ENCODE measurements around the gene RPL36. TPM values are rescaled to one million over a fixed set of nuclear protein-coding genes. Genes with fewer than 3 reads are reported as not detected.

The RPL36 gene
- polyA plus RNA-seq, 1 of the 3 experiments (the other 2 are of a cell fraction), result 1,383 TPM

GRCh38 chr19:5665781-5666513, 24.1 kb upstream of the RPL36 start:
- Histone ChIP-seq H3K79me2 (ENCODE audit: insufficient read depth) (no peaks in the 10 kb centered on the region), H3K9me2 (no peaks in the 10 kb centered on the region), H3K36me3 (replicated peaks in 1 of 2; ENCODE audit: control insufficient read depth in 1 of 2, insufficient read depth in 2 of 2, low read length in 1 of 2) (peaks cover 43 to 75% of the 10 kb centered on the region in 2 experiments), H3K27ac (ENCODE audit: low read depth in 2 of 2, low read length in 1 of 2) (no peak overlapping the region), H3F3A (replicated peaks; ENCODE audit: insufficient read depth) (no peaks in the 10 kb centered on the region), H3K4me3 (ENCODE audit: low read depth in 2 of 2, low read length in 1 of 2) (no peak overlapping the region), H3K4me2 (no peak overlapping the region), H3K9ac (no peak overlapping the region), H2AFZ (ENCODE audit: low read depth) (no peak overlapping the region), H3K4me1 (ENCODE audit: control insufficient read depth in 1 of 2, insufficient read depth in 2 of 2, low read depth in 1 of 2, low read length in 1 of 2) (no peaks in the 10 kb centered on the region), H3K9me3 (no peaks in the 10 kb centered on the region), H4K20me1 (ENCODE audit: insufficient read depth) (no peaks in the 10 kb centered on the region), H3K27me3 (ENCODE audit: insufficient read depth) (no peaks in the 10 kb centered on the region)
- no peak for DNase-seq
- ChIA-PET CTCF (interaction anchor here (0.9 to 1.7 kb wide), 2 partner anchors 11 to 20 kb away, joined by 3 to 4 read pairs; no protein-coding TSS in a partner anchor), POLR2A (no interaction called here)
- WGBS (ENCODE audit: low lambda C conversion rate), result 86% methylated on average over 10 of the region's 10 CpGs
- no peak for TF ChIP-seq IRF3 (IDR thresholded peaks at IDR 0.05; ENCODE audit: low read depth, low read length)
- peak; percentile 22; the same call in 1 of the 2 replicates for TF ChIP-seq CTCF (IDR thresholded peaks at IDR 0.05)

GRCh38 chr19:5666921-5667610, 23.0 kb upstream of the RPL36 start:
- Histone ChIP-seq H3K4me1 (ENCODE audit: control insufficient read depth in 1 of 2, insufficient read depth in 2 of 2, low read depth in 1 of 2, low read length in 1 of 2) (no peaks in the 10 kb centered on the region), H3K27ac (ENCODE audit: low read depth in 2 of 2, low read length in 1 of 2) (no peak overlapping the region), H4K20me1 (ENCODE audit: insufficient read depth) (no peaks in the 10 kb centered on the region), H3K4me3 (ENCODE audit: low read depth in 2 of 2, low read length in 1 of 2) (no peak overlapping the region), H3K9me2 (no peaks in the 10 kb centered on the region), H3K79me2 (ENCODE audit: insufficient read depth) (no peaks in the 10 kb centered on the region), H3K9ac (no peak overlapping the region), H3K4me2 (no peak overlapping the region), H3K27me3 (ENCODE audit: insufficient read depth) (no peaks in the 10 kb centered on the region), H3K9me3 (no peaks in the 10 kb centered on the region), H3K36me3 (replicated peaks in 1 of 2; ENCODE audit: control insufficient read depth in 1 of 2, insufficient read depth in 2 of 2, low read length in 1 of 2) (peaks cover 43 to 69% of the 10 kb centered on the region in 2 experiments), H2AFZ (ENCODE audit: low read depth) (no peak overlapping the region), H3F3A (replicated peaks; ENCODE audit: insufficient read depth) (peaks cover 4% of the 10 kb centered on the region)
- POLR2A ChIA-PET, result no interaction called here
- no peak for DNase-seq
- WGBS (ENCODE audit: low lambda C conversion rate), result 96% methylated on average over 23 of the region's 26 CpGs
- CTCF ChIA-PET, result no interaction called here
- no peak for TF ChIP-seq CTCF (IDR thresholded peaks at IDR 0.05)
- TF ChIP-seq MXI1 (IDR thresholded peaks at IDR 0.05; ENCODE audit: low read depth, low read length), result no peak
- no peak for TF ChIP-seq CHD2 (IDR thresholded peaks at IDR 0.05; ENCODE audit: low read length, partially characterized antibody)
- TF ChIP-seq RAD21 (IDR thresholded peaks at IDR 0.05; ENCODE audit: low read length), result no peak
- TF ChIP-seq FOXM1 (IDR thresholded peaks at IDR 0.05; ENCODE audit: low read depth), result no peak
- no peak for TF ChIP-seq RFX5 (IDR thresholded peaks at IDR 0.05; ENCODE audit: low read length)
- TF ChIP-seq TAF1 (IDR thresholded peaks at IDR 0.05; ENCODE audit: borderline replicate concordance, low read depth, low read length), result no peak
- TF ChIP-seq FOSL2 (IDR thresholded peaks at IDR 0.05; ENCODE audit: borderline replicate concordance, low read depth), result no peak
- TF ChIP-seq YY1 (IDR thresholded peaks at IDR 0.05; ENCODE audit: low read depth), result no peak
- TF ChIP-seq PBX3 (IDR thresholded peaks at IDR 0.05), result no peak
- no peak for TF ChIP-seq TCF12 (IDR thresholded peaks at IDR 0.05)
- TF ChIP-seq GATA2 (CRISPR knock-in tag; IDR thresholded peaks at IDR 0.05), result no peak
- no peak for TF ChIP-seq REST (IDR thresholded peaks at IDR 0.05; ENCODE audit: low read depth, low read length)
